Inflammatory macrophage treated with lipopolysaccharide for 1 hour (primary cell): ENCODE measurements around the gene EPN2.

Experiments
- DNase-seq, 2 donors: peaks; one replicate each; pipeline ENCODE4 v3.0.0-alpha.2; 2020 to 2022

EPN2 gene

GRCh38 chr17:19313066-19313745, 76.0 kb downstream of the EPN2 start:
- no peak for DNase-seq

GRCh38 chr17:19313746-19314651, 76.8 kb downstream of the EPN2 start:
- DNase-seq: peak in 1 of 2 donors; percentile 48

- DNase-seq: no peak
Measured at GRCh38 chr17:19315104-19315503, 77.9 kb downstream of the EPN2 start.

- DNase-seq: no peak
Measured at GRCh38 chr17:19316761-19317358, 79.7 kb downstream of the EPN2 start.

- DNase-seq: no peak
Measured at GRCh38 chr17:19317359-19318095, 80.4 kb downstream of the EPN2 start.

DNA sequence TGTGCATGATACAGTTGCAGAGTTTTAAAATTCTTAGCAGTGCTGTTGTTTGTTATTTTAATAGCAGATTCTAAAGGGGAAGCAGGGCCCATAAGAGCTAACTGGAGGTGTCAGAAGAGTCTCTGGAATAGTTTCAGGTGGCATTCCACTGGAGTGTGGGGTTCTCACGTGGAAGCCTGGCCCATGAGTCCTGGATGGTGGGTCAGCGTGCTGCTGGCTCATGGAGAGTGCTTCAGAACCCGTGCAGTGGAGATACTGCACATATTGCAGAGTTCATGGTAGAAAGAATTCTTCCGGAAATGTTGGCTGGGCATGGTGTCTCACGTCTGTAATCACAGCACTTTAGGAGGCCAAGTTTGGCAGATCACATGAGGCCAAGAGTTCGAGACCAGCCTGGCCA, 81.4 kb downstream of the EPN2 start:
- no peak for DNase-seq

GRCh38 chr17:19319771-19320505, 82.8 kb downstream of the EPN2 start:
- DNase-seq: no peak

DNA sequence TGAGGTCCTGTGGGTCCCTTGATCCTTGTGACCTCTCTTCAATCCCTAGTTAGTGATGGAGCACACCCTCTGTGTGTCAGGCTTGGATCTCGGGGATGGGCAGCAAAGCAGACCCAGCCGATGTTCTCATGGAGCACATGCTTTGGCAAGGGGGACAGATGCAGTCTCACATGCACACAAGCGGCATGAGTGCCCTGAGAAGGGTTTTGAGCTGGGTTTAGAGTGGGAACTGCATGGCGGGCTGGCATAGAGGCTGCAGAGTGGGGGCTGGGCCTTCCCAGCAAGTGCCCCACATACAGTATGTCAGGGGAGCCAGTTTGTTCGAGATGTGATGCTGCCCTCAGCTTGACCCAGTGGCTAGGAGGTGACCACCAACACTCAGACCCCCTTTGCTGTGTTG, 83.7 kb downstream of the EPN2 start:
- DNase-seq: no peak

- no peak for DNase-seq
Measured at GRCh38 chr17:19321481-19322128, 84.4 kb downstream of the EPN2 start.

DNA sequence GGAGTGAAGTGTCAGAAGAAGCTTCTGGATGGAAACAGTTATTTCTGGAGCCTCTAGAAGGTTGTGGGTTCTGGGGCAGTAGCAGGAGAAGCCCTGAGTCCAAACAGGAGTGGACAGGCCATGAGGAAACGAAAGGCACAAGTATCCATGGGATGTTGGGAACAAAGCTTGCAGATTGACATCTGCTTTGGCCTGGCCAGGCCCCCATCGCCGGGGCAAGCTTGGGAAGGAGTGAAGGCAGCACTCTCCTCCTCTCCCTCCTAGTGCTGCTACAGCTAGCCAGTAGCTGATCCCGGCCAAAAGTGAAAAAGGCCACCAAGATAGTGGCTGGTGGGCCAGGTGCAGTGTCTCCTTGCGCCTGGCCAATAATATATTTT, 85.0 kb downstream of the EPN2 start:
- no peak for DNase-seq

GRCh38 chr17:19322861-19323260, 85.7 kb downstream of the EPN2 start:
- no peak for DNase-seq

GRCh38 chr17:19325542-19325941, 88.4 kb downstream of the EPN2 start:
- DNase-seq: no peak

GRCh38 chr17:19327031-19327783, 90.0 kb downstream of the EPN2 start:
- no peak for DNase-seq

GRCh38 chr17:19328441-19329061, 91.4 kb downstream of the EPN2 start:
- DNase-seq: no peak

GRCh38 chr17:19329136-19329535, 92.0 kb downstream of the EPN2 start:
- no peak for DNase-seq

- no peak for DNase-seq
Measured at GRCh38 chr17:19329839-19330238, 92.7 kb downstream of the EPN2 start.

DNA sequence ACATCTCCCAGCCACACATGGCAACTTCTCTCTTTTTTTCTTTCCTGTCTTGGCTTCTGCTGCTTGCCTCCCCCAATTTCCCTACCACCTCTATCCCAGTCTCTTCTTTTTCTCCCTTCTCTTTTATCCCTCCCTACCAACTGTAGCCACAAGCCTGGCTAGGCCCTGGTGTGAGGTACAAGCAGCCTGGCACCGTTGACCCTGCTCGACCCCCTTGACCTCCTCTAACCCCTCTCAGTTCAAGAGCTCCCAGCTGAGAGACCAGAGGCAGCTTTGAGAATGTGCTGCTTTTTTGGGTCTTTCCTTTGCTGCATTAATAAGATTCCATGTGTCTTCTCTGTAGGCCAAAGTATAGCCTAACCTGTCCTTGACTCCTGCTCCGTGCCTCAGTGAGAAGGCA, 93.1 kb downstream of the EPN2 start:
- DNase-seq: no peak

- DNase-seq: no peak
Measured at GRCh38 chr17:19331134-19331533, 94.0 kb downstream of the EPN2 start.

DNA sequence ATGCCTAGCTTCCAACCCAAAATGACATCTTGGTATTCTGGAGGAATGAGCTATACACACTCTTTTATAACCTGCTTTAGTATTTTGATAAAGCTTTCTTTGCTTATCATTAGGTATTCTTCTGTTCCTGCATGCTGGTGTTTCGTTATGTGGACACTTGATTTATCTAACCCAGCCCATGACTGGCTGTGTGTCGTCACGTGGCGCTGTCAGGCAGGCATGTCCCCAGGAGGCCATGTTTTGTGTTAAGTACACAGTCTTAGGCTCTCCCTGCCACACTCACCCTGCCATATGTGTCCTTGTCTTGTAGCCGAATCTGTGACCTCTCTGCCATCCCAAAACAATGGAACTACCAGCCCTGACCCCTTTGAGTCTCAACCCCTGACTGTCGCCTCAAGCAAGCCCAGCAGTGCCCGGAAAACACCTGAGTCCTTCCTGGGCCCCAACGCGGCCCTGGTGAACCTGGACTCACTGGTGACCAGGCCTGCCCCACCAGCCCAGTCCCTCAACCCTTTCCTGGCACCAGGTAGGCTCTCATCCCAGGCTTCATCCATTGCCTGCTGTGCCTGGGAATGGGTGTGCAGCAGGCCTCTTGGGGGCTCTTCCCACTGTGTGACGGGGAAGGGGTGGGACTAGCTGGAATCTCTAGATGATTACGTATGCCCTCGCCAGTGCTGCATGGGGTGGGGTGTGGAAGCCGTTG, 94.5 kb downstream of the EPN2 start:
- no peak for DNase-seq
